ENCODE results near the gene SRSF12. TPM values are rescaled to one million over a fixed set of nuclear protein-coding genes. Genes with fewer than 3 reads are reported as not detected.

The SRSF12 gene
- total RNA-seq, 1 experiment from 2014 or later = 10.0 TPM

DNA sequence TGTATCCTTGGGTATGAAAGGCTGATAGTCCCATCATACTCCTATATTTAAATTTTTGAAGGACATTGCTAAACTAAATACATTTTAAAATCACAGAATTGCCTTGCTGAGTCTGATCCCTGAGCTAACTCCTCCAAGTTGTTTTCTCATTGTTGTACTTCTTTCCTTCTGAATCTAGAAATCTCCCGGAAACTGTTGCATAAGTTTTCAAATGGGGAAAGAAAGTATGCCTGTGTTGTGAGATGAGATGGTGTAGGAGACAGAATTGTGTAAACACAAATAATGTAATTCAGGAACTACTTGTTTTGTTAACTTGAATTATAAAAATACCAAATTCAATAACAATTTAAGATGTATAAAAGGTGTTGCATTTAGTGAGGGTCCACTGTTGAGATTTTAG is 30.0 kb downstream of the SRSF12 start:
- Histone ChIP-seq H3K4me1 (no peaks in the 10 kb centered on the region), H3K4me3 (no peak overlapping the region), H3K27ac (no peak overlapping the region), H3K36me3 (peaks cover 19% of the 10 kb centered on the region; the same call in 1 of the 2 replicates), H3K27me3 (no peaks in the 10 kb centered on the region), H3K9me3 (replicated peaks) (no peaks in the 10 kb centered on the region)
- DNase-seq = no peak

DNA sequence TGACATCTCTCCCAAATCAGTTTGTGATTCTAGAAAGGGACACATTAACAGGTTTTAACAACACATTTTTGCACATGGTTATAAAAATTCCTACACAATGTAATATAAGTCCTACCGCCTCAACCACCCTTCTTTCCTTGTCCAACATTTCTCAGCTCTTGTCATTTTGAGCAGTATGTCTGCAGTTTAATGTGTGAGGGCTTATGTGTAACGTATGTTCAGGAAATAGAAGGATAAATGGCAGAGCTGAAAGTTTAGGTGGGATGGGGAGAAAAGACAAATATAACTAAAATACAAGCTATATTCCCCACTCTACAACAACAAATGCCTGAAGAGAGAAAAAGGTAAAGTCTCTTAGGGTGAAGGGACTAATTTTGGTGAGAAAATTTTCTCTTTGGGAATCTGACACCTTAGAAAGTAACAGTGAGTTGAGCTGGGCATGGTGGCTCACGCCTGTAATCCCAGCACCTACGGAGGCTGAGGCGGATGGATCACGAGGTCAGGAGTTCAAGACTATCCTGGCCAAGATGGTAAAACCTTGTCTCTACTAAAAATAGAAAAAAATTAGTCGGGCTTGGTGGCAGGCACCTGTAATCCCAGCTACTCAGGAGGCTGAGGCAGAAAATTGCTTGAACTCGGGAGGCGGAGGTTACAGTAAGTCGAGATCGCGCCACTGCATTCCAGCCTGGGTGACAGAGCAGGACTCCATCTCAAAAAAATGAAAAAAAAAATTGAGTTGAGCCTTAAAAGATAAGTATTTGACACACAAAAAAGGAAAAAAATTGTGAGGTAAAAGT is 32.3 kb downstream of the SRSF12 start:
- H3K36me3 ChIP-seq = peaks cover 19% of the 10 kb centered on the region; the same call in 1 of the 2 replicates

DNA sequence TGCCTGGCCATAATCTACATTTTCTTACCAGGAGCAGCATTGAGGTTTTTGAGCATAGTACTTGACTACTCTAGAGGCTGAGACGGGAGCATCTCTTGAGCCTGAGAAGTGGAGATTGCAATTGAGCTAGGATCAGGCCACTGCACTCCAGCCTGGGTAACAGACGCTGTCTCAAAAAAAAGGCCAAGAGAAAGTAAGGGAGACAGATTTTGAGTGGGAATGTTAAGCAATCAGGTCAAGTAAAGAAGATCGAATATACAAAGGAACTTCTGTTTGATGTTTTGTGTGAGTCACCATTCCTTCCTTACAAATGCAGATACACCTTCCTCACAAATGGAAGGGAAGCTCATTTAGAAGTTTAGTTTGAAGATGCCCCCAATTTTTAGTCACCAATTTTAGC is 32.9 kb downstream of the SRSF12 start:
- Histone ChIP-seq H3K9me3 (replicated peaks) (no peaks in the 10 kb centered on the region), H3K27ac (no peak overlapping the region), H3K36me3 (peaks cover 19% of the 10 kb centered on the region; the same call in 1 of the 2 replicates), H3K4me1 (no peaks in the 10 kb centered on the region; the same call in 1 of the 2 replicates), H3K4me3 (no peak overlapping the region), H3K27me3 (no peaks in the 10 kb centered on the region)
- no peak for DNase-seq

More for the DNA sequence above, 32.3 kb downstream of the SRSF12 start:
- Histone ChIP-seq H3K9me3 (replicated peaks) (no peaks in the 10 kb centered on the region), H3K27ac (no peak overlapping the region), H3K4me1 (no peaks in the 10 kb centered on the region; the same call in 1 of the 2 replicates), H3K27me3 (no peaks in the 10 kb centered on the region), H3K4me3 (no peak overlapping the region)
- no peak for DNase-seq

DNA sequence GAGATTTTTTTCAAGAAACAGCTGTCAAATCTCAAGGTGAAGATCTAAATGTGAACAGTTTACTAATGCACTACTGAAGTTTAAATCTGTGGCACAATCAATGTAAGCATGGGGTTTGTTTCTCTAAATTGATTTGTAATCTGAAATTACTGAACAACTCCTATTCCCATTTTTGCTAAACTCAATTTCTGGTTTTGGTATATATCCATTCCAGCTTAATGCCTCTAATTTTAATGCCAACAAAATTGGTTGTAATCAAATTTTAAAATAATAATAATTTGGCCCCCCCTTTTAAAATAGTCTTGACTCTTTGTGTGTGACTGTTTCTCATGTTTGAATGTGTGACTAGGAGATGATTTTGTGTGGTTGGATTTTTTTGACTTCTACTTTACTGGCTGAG is 33.3 kb downstream of the SRSF12 start:
- no peak overlapping the region for H3K27ac ChIP-seq
- no peak overlapping the region for H3K4me3 ChIP-seq
- peaks cover 19% of the 10 kb centered on the region; the same call in 1 of the 2 replicates for H3K36me3 ChIP-seq
- H3K4me1 ChIP-seq = no peaks in the 10 kb centered on the region; the same call in 1 of the 2 replicates
- H3K9me3 ChIP-seq (replicated peaks) = no peaks in the 10 kb centered on the region
- H3K27me3 ChIP-seq = no peaks in the 10 kb centered on the region
- DNase-seq = no peak

DNA sequence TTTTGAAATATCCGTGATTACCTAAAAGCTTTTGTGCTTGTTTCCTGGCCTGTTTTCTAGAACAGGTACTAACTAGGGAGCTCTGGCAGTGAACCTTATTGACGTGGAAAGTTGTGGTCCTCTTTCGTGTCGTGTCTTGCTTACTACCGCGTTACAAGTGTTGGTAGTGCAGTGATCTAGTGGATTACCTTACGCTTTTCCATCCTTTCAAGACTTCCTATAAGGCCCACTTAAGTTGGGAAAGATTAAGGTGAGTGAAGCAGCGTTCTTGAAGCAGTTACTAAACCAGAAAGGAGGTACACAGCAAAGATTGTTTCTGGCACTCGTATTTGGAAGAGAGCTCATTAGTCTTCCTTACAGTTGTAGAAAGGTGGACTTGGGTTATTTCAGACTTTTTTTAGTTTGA is 35.4 kb downstream of the SRSF12 start:
- Histone ChIP-seq H3K27ac (peak overlapping the region; percentile 81; the same call in 1 of the 2 replicates), H3K9me3 (replicated peaks) (no peaks in the 10 kb centered on the region), H3K36me3 (peaks cover 19% of the 10 kb centered on the region; the same call in 1 of the 2 replicates), H3K4me1 (peaks cover 5% of the 10 kb centered on the region; the same call in 1 of the 2 replicates), H3K27me3 (no peaks in the 10 kb centered on the region), H3K4me3 (peak overlapping the region; percentile 77)
- peak in 1 of 2 experiments; percentile 31 for DNase-seq

DNA sequence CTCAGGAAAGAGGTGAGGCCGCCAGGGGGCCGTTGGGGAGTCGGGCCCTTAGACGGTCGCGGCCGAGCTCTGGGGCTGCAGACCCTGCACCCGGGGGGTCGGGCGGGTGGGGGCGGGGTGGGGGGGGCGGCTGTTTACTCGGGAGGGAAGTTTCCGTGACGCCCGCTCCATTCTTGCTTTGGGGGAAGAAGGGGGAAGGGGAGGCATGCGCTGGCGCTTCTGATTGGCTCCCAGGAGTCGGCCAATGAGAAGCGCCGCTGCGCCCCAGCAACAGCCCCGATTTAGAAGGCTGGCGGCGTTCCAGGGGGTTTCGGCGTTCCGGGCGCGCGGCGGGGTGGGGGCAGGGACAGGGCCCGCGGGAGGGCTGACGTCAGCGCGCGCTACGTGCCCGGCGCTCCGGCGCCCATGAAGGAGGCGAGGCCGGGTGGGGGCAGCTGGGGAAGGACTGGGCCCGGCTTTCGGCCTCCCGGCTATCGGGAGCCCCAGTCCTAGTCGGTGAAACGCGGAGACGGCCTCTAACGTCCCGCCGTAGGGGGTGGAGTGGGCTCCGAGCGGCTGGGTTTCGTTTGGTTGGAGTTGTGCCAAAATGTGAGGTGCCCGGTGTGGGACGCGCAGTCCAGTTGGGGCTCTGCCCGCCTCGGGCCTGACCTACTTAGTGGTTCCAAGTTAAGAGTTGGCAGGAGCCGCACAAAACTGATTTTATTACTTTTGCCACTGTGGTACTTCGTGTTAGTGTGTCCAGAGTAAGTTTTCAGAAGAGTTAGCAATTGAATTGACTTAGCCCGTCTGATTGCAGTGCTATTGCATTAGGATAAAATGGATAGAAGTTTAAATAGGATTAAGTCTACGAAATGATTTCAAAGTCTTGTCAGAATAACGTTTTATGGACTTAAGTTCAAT is 36.2 kb downstream of the SRSF12 start:
- DNase-seq = peak; percentile 97 to 98

DNA sequence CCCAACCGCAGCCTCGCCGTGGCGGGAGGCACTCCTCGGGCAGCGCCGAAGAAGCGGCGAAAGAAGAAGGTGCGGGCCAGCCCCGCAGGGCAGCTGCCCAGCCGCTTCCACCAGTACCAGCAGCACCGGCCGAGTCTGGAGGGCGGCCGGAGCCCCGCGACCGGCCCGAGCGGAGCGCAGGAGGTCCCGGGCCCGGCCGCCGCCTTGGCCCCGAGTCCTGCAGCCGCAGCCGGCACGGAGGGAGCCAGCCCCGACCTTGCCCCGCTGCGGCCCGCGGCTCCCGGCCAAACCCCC is 36.8 kb downstream of the SRSF12 start:
- H3K9me3 ChIP-seq (replicated peaks) = no peaks in the 10 kb centered on the region
- peaks cover 5% of the 10 kb centered on the region; the same call in 1 of the 2 replicates for H3K4me1 ChIP-seq
- peak overlapping the region; percentile 77 for H3K4me3 ChIP-seq
- H3K27ac ChIP-seq = peak overlapping the region; percentile 71
- peaks cover 19% of the 10 kb centered on the region; the same call in 1 of the 2 replicates for H3K36me3 ChIP-seq
- H3K27me3 ChIP-seq = no peaks in the 10 kb centered on the region
- DNase-seq = no peak

More for the DNA sequence above, 36.2 kb downstream of the SRSF12 start:
- no peaks in the 10 kb centered on the region for H3K27me3 ChIP-seq
- no peaks in the 10 kb centered on the region for H3K9me3 ChIP-seq (replicated peaks)
- peak overlapping the region; percentile 81 for H3K27ac ChIP-seq
- H3K4me1 ChIP-seq = peaks cover 5% of the 10 kb centered on the region; the same call in 1 of the 2 replicates
- peak overlapping the region; percentile 77 for H3K4me3 ChIP-seq
- H3K36me3 ChIP-seq = peaks cover 19% of the 10 kb centered on the region; the same call in 1 of the 2 replicates

DNA sequence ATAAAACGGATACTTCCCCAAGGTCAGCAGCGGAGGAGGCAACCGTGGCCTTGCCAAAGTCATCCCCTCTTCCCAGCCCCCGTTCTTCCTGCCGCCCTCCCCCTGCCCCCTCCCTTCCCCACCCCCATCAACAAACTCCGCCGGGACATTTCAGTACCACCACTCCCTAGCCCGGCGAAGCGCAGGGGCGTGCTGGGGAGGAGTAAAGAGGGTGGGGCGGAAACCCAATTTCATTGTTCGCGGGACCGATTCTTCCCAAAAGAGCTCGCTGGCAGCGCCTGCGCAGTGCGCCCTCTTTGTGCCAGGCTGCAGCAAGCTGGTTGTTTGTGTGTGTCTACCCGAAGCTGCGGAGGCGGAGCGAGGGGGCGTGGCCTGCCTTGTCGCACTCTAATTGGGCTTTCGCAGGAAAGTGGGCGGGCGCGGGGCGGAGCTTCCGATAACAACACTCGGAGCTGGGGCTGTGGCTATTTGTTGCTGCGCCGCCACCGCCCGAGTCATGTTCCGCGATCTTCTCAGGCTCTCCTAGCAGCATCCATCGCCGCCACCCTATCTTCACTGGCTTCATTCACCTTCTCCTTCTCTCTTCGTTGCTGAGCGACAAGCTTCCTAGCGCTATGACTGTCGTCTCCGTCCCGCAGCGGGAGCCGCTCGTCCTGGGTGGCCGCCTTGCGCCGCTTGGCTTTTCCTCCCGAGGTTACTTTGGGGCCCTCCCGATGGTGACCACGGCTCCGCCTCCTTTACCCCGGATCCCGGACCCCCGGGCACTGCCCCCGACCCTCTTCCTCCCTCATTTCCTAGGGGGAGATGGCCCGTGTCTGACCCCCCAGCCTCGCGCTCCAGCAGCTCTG is 37.4 kb downstream of the SRSF12 start, which contains the start of gene PNRC1:
Gene PNRC1 (plus strand): TSS at position 471 of the 848 bp plus-strand sequence. CDS start 144 bp downstream, at position 615.
- peak within 1 kb of the TSS; percentile 81 for H3K27ac ChIP-seq
- peaks cover 5% of the 10 kb centered on the region; the same call in 1 of the 2 replicates for H3K4me1 ChIP-seq
- peak; percentile 99 to 100 for DNase-seq
- no peaks in the 10 kb centered on the region for H3K27me3 ChIP-seq
- H3K36me3 ChIP-seq = peaks cover 16% of the 10 kb centered on the region; the same call in 1 of the 2 replicates
- peak within 1 kb of the TSS; percentile 77 for H3K4me3 ChIP-seq
- no peaks in the 10 kb centered on the region for H3K9me3 ChIP-seq (replicated peaks)

DNA sequence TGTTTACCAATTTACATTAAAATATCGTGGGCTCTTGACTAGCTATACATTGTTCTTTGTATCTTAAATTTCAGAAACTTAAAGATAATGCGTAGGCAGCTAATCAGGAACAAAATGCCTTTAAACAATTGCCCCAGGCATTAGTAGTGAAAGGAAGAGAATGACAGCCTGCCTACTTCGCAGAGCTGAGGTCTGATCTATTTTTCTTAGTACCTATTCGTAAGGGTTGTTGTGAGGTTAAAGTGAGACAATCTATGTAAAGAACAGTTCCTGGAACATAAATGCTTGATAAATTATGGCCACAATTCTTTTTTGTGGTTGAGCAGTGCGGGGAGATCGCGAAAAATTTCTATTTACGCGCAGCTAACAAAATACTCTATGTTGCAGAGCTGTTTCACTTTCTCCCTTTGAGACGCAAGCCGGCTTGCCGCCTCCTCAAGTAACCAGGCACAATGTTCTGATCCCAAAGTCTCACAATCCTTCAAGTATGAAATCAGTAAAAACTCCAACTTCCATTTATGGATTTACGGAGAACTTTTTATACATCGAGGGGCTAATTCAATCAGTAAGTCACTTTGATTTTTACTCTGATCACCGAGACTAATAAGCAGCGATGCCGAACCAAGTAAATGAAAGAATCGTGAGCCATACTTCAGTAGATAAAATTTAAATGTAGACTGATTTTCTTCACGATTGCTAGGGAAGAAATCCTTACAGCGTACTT is 38.2 kb downstream of the SRSF12 start:
- peaks cover 9% of the 10 kb centered on the region; the same call in 1 of the 2 replicates for H3K36me3 ChIP-seq
- no peaks in the 10 kb centered on the region for H3K27me3 ChIP-seq
- peak overlapping the region; percentile 77 for H3K4me3 ChIP-seq
- peak; percentile 26 to 65 for DNase-seq
- no peaks in the 10 kb centered on the region for H3K9me3 ChIP-seq (replicated peaks)
- H3K27ac ChIP-seq = peak overlapping the region; percentile 71
- H3K4me1 ChIP-seq = peaks cover 5% of the 10 kb centered on the region; the same call in 1 of the 2 replicates

DNA sequence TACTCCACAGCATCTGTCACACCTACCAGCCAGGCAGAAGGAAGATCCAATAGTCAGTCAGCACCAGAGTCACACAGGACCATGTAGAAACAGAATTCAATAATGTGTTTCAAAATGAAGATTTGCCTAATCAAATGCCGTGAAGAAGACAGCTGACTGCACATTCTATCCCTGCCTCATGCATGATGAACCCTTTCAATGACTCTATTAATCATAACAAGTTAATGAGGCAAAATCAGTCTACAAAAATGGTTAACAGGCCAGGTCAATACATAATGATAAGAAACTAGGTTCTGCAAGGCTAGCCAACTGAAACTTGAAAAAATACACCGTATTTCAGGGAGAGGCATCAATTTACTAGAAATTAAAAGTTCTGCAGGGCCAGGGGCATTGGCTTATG is 44.0 kb downstream of the SRSF12 start:
- Histone ChIP-seq H3K36me3 (no peaks in the 10 kb centered on the region), H3K27ac (no peak overlapping the region), H3K27me3 (no peaks in the 10 kb centered on the region; the same call in 1 of the 2 replicates), H3K4me3 (no peak overlapping the region), H3K9me3 (replicated peaks) (0 out of 2 replicates have a peak, but pooled peaks cover 4% of the 10 kb centered on the region), H3K4me1 (peaks cover 2% of the 10 kb centered on the region; the same call in 1 of the 2 replicates)
- no peak for DNase-seq

DNA sequence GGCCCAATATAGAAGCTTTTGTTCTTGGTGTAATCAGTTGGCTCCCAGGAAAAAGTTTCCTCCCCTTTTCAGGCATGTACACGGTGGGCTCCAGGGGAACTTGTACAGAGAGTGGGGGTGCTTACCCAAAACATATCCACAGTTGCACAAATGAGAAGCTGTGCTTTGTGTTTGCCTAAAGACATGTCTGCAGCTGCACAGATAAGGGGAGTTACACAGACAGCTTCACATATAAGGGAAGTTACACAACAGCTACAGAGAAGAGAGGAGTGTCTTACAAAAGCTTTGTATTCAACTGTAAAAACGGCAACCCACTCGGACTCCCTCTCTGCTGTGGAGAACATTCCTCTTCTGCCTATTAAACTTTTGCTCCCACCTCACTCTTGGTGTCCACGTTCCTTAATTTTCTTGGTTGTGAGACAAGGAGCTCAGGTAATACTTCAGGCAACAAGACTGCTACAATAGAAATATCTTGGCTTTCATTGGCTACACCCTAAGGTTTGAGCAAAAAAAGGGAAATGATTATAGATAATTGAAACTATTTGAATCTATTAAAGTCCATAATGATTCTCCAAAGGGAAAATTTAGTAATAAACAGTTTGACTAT is 44.8 kb downstream of the SRSF12 start:
- no peaks in the 10 kb centered on the region for H3K4me1 ChIP-seq
- H3K4me3 ChIP-seq = no peak overlapping the region
- H3K36me3 ChIP-seq = no peaks in the 10 kb centered on the region
- 0 out of 2 replicates have a peak, but pooled peaks cover 4% of the 10 kb centered on the region for H3K9me3 ChIP-seq (replicated peaks)
- no peak overlapping the region for H3K27ac ChIP-seq
- H3K27me3 ChIP-seq = no peaks in the 10 kb centered on the region; the same call in 1 of the 2 replicates
- no peak for DNase-seq

DNA sequence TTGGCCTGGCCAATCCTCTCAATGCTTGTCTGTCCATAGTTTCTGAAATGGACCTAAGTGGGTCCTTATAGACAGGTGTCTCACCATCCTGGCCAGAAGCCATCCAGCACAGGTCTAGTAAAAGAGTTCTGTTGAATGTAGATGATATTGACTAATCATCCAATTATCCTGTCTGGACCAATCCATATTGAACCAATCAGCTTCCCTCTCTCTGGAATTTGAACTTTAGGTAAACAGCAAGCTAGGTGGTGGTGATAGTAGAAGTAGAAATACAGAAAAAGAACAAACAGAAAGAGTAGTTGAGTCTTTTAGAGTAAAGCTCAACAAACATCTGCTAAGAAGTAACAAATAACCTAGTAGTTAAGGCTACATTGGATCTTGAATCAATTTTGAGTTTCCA is 46.8 kb downstream of the SRSF12 start:
- H3K4me1 ChIP-seq = no peaks in the 10 kb centered on the region
- H3K9me3 ChIP-seq (replicated peaks) = 0 out of 2 replicates have a peak, but pooled peaks cover 4% of the 10 kb centered on the region
- no peak overlapping the region for H3K27ac ChIP-seq
- DNase-seq = no peak
- H3K36me3 ChIP-seq = no peaks in the 10 kb centered on the region
- H3K27me3 ChIP-seq = no peaks in the 10 kb centered on the region; the same call in 1 of the 2 replicates
- no peak overlapping the region for H3K4me3 ChIP-seq
